A673 (cell line): ENCODE data around the gene GLUD1.
"Not testable (repeated sequence)": the region's sequence is repeated elsewhere in the genome, so short reads cannot be mapped to it uniquely, and the experiment has no call there.

ENCODE experiments used
- CTCF ChIP-seq: fragments of 300-800, 200-600 bp; sonication (generic); conservative IDR thresholded peaks from 2 replicates; pipeline ENCODE4 v1.5.1; 2017; ENCODE audit warnings: low read depth, mild to moderate bottlenecking, antibody characterized with exemption, low read length, moderate library complexity, mixed read lengths
- EZH2 ChIP-seq: fragments of 200-600 bp; sonication (generic); IDR thresholded peaks from 2 replicates; pipeline ENCODE4 v1.6.1; 2017; ENCODE audit warnings: borderline replicate concordance, low read depth, mild to moderate bottlenecking, mixed read lengths, antibody characterized with exemption, low read length; ENCODE audit not compliant: poor library complexity, severe bottlenecking

GRCh38 chr10:87104727-87105126 is 10.1 kb upstream of the GLUD1 start:
- not testable (repeated sequence) for TF ChIP-seq CTCF, EZH2
